IPS-18a (cell line): Measurements from ENCODE around the gene BCL2L12.

Source experiments
- H3K27ac ChIP-seq: one replicate; pipeline ENCODE4 v1.5.1; 2013; ENCODE audit warnings: low read length
- H3K27me3 ChIP-seq: one replicate; pipeline ENCODE4 v1.6.1; 2013; ENCODE audit warnings: mild to moderate bottlenecking, low read length; ENCODE audit not compliant: control insufficient read depth, insufficient read depth
- H3K36me3 ChIP-seq: one replicate; pipeline ENCODE4 v1.6.1; 2013; ENCODE audit warnings: low read depth, low read length; ENCODE audit not compliant: control insufficient read depth
- H3K4me1 ChIP-seq: one replicate; pipeline ENCODE4 v1.6.1; 2013; ENCODE audit warnings: low read depth, low read length; ENCODE audit not compliant: control insufficient read depth
- H3K4me3 ChIP-seq: one replicate; pipeline ENCODE4 v1.5.1; 2013; ENCODE audit warnings: low read length
- H3K9ac ChIP-seq: one replicate; pipeline ENCODE4 v1.6.1; 2013; ENCODE audit warnings: mild to moderate bottlenecking, low read length, moderate library complexity
- H3K9me3 ChIP-seq: one replicate; pipeline ENCODE4 v1.6.1; 2013; ENCODE audit warnings: low read depth, low read length; ENCODE audit not compliant: control insufficient read depth

BCL2L12 gene

DNA sequence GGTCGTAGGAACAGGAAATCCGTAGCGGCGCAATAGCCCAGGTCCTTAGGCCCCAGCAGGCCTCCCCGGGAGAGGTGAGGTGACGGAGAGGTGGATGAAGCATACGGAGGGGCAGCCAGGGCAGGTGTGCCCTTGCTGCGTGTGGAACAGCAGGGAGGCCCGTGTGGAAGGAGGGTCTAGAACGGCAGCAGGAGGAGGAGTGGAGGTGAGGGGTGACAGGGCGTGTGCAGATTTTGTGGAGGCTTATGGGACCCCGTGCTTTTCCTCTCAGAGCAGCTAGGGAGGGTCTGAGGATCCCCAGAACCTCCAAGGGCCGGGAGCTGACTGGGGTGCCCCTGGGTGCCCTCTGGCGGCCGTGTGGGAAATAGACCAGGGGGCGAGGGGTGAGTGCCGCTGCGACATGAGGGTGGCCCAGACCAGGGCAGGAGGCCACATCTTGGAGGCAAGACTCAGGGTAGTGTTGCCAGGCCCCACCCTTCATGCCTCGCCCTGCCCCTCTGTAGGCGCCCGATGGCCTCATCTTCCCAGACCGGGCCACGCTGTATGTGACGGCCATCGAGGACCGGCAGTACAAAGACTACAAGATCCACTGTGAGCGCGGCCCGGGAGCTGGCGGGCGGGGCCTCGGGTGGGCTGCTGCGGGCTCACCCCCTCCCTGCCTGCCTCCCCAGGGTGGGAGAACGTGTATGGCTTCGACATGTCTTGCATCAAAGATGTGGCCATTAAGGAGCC, 18.7 kb downstream of the BCL2L12 start:
- Histone ChIP-seq H3K9me3 (no peaks in the 10 kb centered on the region), H3K9ac (no peak overlapping the region), H3K36me3 (peaks cover 69% of the 10 kb centered on the region), H3K27ac (no peak overlapping the region), H3K27me3 (no peaks in the 10 kb centered on the region), H3K4me1 (peaks cover 10% of the 10 kb centered on the region), H3K4me3 (no peak overlapping the region)

DNA sequence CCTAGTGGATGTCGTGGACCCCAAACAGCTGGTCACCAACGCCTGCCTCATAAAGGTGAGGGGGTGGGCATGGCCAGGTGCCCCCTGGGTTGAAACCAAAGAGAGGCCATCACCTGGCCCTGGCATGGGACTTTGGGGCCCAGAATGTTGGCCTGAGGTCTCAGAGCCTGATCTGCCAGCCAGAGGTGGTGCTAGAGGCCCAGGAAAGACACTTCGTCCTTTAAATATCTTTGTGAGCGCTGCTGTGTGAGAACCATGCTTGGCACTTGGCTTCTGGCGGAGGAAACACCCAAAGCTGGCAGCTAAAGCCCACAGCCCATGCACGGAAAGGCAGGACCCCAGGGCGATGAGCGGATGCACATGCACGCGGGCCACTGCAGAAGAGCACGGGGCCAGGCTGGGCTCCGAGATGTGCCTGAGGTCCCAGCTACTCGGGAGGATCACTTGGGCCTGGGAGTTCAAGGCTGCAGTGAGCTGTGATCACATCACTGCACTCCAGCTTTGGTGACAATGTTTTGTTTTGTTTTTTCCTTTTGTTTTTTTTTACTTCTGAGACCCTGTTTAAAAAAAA, 19.3 kb downstream of the BCL2L12 start:
- Histone ChIP-seq H3K4me1 (peaks cover 4% of the 10 kb centered on the region), H3K27ac (no peak overlapping the region), H3K9me3 (no peaks in the 10 kb centered on the region), H3K36me3 (peaks cover 69% of the 10 kb centered on the region), H3K4me3 (no peak overlapping the region), H3K27me3 (no peaks in the 10 kb centered on the region), H3K9ac (no peak overlapping the region)

DNA sequence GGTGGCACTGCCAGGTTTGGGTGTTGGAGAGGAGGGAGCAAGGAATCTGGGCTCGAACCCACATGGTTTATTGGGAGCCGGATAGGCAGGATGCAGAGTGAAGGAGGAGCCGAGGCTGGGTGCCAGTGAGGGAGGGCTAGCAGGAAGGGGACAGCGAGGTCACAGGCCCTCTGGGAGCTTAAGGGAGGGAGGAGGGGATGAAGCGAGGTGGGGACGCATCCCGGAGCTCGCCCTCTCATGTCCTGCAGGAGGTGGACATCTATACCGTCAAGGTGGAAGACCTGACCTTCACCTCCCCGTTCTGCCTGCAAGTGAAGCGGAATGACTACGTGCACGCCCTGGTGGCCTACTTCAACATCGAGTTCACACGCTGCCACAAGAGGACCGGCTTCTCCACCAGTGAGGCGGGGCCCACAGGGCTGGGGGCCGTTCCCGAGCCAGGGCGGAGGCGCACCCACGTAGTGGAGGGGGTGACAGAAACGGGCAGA, 20.2 kb downstream of the BCL2L12 start:
- no peaks in the 10 kb centered on the region for H3K27me3 ChIP-seq
- no peak overlapping the region for H3K4me3 ChIP-seq
- H3K9me3 ChIP-seq = no peaks in the 10 kb centered on the region
- peaks cover 68% of the 10 kb centered on the region for H3K36me3 ChIP-seq
- H3K9ac ChIP-seq = no peak overlapping the region
- no peaks in the 10 kb centered on the region for H3K4me1 ChIP-seq
- no peak overlapping the region for H3K27ac ChIP-seq

DNA sequence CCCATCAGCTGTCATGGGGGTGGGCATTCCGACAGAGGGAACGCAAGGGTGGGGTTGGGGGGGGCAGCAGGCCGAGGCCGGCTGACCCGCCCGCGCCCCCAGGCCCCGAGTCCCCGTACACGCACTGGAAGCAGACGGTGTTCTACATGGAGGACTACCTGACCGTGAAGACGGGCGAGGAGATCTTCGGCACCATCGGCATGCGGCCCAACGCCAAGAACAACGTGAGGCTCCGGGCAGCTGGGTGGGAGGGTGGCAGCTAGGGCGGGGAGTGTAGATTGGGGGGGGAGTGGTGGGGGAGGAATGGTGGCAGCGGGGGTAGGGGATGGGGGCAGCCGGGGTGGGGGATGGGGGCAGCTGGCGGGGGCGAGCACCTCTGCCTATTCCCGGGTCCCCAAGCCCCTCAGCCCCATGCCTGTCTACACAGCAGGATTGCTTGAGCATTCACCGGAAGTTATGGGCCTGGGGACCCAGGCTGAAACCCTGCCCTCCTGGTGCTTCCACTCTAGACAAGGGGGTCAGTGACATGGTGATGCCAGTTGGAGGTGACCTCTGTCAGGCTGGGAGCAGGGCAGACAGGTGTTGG, 20.9 kb downstream of the BCL2L12 start:
- peaks cover 63% of the 10 kb centered on the region for H3K36me3 ChIP-seq
- H3K9me3 ChIP-seq = no peaks in the 10 kb centered on the region
- H3K27ac ChIP-seq = no peak overlapping the region
- no peak overlapping the region for H3K9ac ChIP-seq
- H3K4me3 ChIP-seq = no peak overlapping the region
- H3K4me1 ChIP-seq = no peaks in the 10 kb centered on the region
- no peaks in the 10 kb centered on the region for H3K27me3 ChIP-seq

DNA sequence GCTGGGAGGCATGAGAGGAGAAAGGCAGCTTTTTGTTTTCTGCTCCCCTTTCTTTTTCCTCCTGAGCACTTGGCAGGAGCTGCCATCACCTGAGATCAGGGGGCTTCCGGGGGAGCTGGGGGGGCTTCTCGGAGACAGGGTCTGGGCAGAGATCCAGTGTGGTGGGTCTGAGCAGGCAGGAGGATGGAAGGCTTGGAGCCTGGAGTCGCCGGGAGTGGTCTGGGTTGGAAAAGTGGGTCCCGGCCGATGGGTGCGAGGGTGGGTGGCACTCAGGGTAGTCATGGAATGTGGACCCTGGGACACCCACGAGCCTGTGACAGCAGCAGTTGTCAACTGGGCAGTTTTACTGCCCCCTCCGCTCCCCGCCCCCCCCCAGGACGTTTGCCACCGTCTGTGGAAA, 21.4 kb downstream of the BCL2L12 start:
- Histone ChIP-seq H3K27me3 (no peaks in the 10 kb centered on the region), H3K9ac (no peak overlapping the region), H3K27ac (no peak overlapping the region), H3K4me1 (no peaks in the 10 kb centered on the region), H3K36me3 (peaks cover 57% of the 10 kb centered on the region), H3K4me3 (no peak overlapping the region), H3K9me3 (no peaks in the 10 kb centered on the region)

DNA sequence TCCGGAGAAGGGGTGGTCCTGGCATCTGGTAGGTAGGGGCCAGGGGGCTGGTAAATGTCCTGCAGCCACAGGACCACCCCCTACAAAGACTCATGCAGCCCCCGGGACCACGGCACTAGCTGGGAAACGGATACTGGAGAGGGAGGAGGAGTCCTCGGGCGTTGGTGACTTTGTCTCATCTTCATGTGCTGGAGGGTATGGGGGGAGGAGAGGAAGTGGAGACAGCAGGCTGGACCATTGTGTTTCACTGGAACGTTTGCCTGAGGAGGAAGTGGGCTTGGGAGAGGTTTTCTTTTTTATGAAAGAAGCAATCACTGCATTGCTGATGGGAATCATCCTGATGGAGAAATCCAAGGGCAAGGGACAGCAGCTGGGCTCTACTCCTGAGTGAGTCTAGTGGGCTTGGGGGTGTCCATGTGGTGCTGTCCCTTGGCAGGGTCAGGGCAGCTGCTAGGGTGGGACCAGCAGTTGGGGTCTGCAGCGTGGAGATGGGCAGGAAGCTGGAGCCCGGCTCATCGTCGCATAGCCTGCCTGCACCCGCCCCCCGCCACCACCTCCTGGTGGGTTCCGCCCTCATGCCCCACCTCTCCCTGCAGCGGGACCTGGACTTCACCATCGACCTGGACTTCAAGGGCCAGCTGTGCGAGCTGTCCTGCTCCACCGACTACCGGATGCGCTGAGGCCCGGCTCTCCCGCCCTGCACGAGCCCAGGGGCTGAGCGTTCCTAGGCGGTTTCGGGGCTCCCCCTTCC, 22.0 kb downstream of the BCL2L12 start:
- H3K9me3 ChIP-seq = no peaks in the 10 kb centered on the region
- H3K9ac ChIP-seq = no peak overlapping the region
- no peak overlapping the region for H3K27ac ChIP-seq

DNA sequence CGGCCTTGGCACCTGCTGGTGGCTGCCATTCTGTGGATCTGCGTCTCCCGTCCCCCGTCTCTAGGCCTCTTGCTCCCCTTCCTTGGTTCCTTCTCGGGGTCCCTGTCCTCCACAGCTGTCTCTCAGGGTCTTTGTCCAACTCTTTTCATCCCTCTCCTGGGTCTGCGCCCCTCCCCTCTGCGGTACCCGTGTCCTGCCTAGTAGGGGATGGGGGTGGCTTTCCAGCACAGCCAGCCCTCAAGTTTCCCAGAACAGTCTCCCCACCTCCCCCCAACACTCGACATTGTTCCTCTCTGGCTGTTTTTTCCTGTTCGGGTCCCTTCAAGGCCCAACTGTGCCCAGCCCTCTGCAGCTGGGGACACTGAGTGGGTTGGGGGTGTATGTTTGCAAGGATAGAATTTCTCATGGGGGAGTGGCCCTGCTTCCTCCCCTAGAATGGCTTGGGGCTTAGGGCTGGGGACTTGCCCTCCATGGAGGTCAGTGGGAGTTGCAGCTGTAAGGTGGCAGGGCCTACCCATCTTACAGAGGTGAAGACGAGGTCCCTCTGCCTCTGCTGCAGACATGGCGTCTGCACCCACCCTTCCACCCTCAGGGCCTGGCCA, 22.9 kb downstream of the BCL2L12 start:
- Histone ChIP-seq H3K36me3 (peaks cover 50% of the 10 kb centered on the region), H3K9me3 (no peaks in the 10 kb centered on the region), H3K4me3 (no peak overlapping the region), H3K27me3 (no peaks in the 10 kb centered on the region), H3K9ac (no peak overlapping the region), H3K27ac (no peak overlapping the region), H3K4me1 (no peaks in the 10 kb centered on the region)

More for the DNA sequence above, 22.0 kb downstream of the BCL2L12 start:
- no peak overlapping the region for H3K4me3 ChIP-seq
- H3K4me1 ChIP-seq = no peaks in the 10 kb centered on the region
- H3K36me3 ChIP-seq = peaks cover 51% of the 10 kb centered on the region
- no peaks in the 10 kb centered on the region for H3K27me3 ChIP-seq

DNA sequence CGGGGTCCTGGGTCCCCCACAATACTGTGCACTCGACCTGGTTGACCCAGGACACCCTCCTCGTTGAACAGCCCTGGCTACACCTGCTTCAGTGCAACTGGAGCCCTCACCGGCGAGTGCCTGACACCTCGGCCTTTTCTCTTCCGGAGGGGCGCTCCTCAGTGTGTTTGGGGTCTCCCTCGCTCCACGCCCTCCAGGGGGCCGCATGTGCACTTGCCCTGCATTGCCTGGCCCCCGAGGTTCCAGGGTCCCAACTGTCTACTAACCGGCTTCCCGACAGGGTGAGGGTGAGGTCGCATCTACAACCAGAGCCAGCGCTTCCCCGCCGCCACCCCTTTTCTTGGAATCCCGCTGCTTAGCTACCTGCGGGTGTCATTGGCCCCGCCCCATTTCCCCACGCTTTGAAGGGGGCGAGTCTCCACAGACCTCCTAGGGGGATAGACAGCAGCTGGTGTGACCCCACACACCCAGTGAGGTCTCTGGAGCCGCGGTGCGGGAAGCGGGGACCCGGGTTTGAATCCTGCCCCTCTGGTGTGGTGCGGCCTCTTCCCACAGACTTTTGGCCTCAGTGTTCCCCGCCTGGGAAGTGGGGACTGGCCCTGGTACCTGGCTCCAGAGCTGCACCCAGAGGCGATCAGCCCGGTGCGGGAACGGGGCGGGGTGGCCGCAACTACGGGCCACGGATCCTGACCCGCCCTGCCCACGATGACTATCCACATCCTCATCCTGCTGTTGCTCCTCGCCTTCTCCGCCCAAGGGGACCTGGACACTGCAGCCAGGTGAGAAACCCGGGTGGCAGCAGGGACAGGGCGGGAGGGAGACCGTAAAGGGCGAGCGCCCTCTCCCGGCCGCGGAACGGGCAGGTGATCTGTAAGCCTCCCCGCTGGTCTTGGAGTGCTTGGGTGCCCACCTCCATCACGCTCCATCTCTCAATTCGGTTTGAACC, 23.7 kb downstream of the BCL2L12 start, which contains the start of gene ADM5:
TSS of gene ADM5 (plus strand) at position 462 of the 946 bp plus-strand sequence. CDS start at position 706, 244 bp downstream.
- H3K4me3 ChIP-seq = peak within 1 kb of the TSS; percentile 79
- H3K36me3 ChIP-seq = peaks cover 43% of the 10 kb centered on the region
- H3K9me3 ChIP-seq = no peaks in the 10 kb centered on the region
- no peaks in the 10 kb centered on the region for H3K27me3 ChIP-seq
- H3K9ac ChIP-seq = peak within 1 kb of the TSS; percentile 64
- H3K27ac ChIP-seq = peak within 1 kb of the TSS; percentile 48
- no peaks in the 10 kb centered on the region for H3K4me1 ChIP-seq

DNA sequence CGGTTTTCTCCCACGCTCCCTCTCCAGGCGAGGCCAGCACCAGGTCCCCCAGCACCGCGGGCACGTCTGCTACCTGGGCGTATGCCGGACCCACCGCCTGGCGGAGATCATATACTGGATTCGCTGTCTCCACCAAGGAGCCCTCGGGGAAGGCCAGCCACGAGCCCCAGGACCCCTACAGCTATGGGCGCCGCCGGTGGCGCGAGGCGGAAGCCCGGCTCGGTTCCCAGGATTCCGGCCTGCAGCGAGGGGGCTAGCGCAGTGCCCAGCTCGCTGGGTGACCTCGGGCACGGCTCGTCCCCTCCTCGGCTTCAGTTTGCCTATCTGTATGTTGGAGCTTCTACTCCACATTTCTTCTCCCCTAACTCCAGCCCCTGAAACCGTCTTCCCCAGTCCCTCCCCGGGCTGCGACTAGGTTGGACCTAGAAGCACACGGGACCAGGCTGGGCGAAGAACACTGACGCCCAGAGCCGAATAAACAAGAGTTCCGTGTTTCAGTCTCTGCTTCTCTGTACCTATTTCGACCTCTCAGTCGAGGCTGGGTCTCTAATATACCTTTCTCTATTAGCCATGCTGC, 24.4 kb downstream of the BCL2L12 start:
- H3K9ac ChIP-seq = peak overlapping the region; percentile 64
- no peaks in the 10 kb centered on the region for H3K9me3 ChIP-seq
- peak overlapping the region; percentile 48 for H3K27ac ChIP-seq

DNA sequence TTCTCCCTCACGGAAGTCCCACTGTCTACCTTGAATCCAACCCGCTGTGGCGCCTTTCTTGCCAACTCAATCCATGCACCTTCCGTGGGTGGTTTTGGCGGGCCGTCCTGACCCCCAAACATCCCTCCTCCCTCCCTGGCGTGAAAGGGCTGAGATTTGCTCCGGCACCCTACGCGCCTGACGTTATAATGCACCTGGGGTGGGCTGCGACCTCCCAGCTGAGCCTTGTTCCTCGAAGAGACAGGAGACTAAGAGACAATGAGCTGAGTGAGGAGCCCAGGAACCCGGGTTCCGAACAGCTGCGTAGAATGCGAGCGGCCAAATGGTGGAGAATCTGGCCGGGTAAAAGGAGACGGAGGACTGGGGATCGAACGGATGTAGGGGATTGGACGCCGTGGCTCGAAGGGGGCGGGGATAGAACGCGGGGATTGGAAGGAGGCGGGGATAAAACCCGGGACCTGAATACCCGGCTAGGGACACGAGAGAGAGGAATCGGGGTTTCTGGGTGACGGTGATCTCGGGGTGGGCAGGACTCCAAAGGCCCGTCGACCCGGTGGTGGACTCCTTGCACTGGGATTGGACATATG, 25.0 kb downstream of the BCL2L12 start, which contains the start of gene CPT1C:
TSS of gene CPT1C (plus strand) at position 461 of the 587 bp plus-strand sequence. CDS start 1,137 bp downstream, outside the sequence.
- Histone ChIP-seq H3K9ac (peak within 1 kb of the TSS; percentile 64), H3K27me3 (no peaks in the 10 kb centered on the region), H3K27ac (peak within 1 kb of the TSS; percentile 48), H3K4me3 (peak within 1 kb of the TSS; percentile 79), H3K36me3 (peaks cover 30% of the 10 kb centered on the region), H3K9me3 (no peaks in the 10 kb centered on the region), H3K4me1 (no peaks in the 10 kb centered on the region)

More for the DNA sequence above, 24.4 kb downstream of the BCL2L12 start:
- H3K36me3 ChIP-seq = peaks cover 36% of the 10 kb centered on the region
- H3K27me3 ChIP-seq = no peaks in the 10 kb centered on the region
- H3K4me3 ChIP-seq = peak overlapping the region; percentile 79
- H3K4me1 ChIP-seq = no peaks in the 10 kb centered on the region
